ENCODE measurements around the gene GRAMD2B. TPM values are rescaled to one million over a fixed set of nuclear protein-coding genes. Genes with fewer than 3 reads are reported as not detected.

Gene GRAMD2B
- total and polyA plus RNA-seq, 3 donors from 2014 or later: 10.8 to 35.0 (median 23.5) TPM

GRCh38 chr5:126403876-126404275 is 19.3 kb upstream of the GRAMD2B start:
- Histone ChIP-seq H3K9me3 (no peaks in the 10 kb centered on the region), H3K27ac (no peak overlapping the region), H3K36me3 (ENCODE audit: low read depth, missing control alignments) (no peaks in the 10 kb centered on the region), H3K4me1 (no peaks in the 10 kb centered on the region), H3K27me3 (no peaks in the 10 kb centered on the region), H3K4me3 (no peak overlapping the region)
- TF ChIP-seq CTCF (IDR thresholded peaks at IDR 0.05): no peak
- no peak for TF ChIP-seq POLR2A (IDR thresholded peaks at IDR 0.05)
- intact Hi-C loops (cut with DNase I; ENCODE audit: low total_unique reads): no loop called here
- DNase-seq: no peak

- H3K27me3 ChIP-seq: no peaks in the 10 kb centered on the region
- H3K36me3 ChIP-seq (ENCODE audit: low read depth, missing control alignments): no peaks in the 10 kb centered on the region
- WGBS, 2 donors: 77 to 84% methylated on average over 2 of the region's 2 CpGs
- no peak for DNase-seq
- H3K4me1 ChIP-seq: peaks cover 11% of the 10 kb centered on the region
- H3K4me3 ChIP-seq: no peak overlapping the region
- intact Hi-C loops (cut with DNase I; ENCODE audit: low total_unique reads): no loop called here
- no peak overlapping the region for H3K27ac ChIP-seq
- TF ChIP-seq CTCF (IDR thresholded peaks at IDR 0.05) (no peak), POLR2A (IDR thresholded peaks at IDR 0.05) (no peak)
- no peaks in the 10 kb centered on the region for H3K9me3 ChIP-seq
Measured at GRCh38 chr5:126410623-126411022, 12.6 kb upstream of the GRAMD2B start.

- TF ChIP-seq POLR2A (IDR thresholded peaks at IDR 0.05): no peak
- no peak for TF ChIP-seq CTCF (IDR thresholded peaks at IDR 0.05)
- Histone ChIP-seq H3K4me3 (no peak overlapping the region), H3K36me3 (ENCODE audit: low read depth, missing control alignments) (no peaks in the 10 kb centered on the region), H3K27me3 (no peaks in the 10 kb centered on the region), H3K4me1 (peaks cover 11% of the 10 kb centered on the region), H3K9me3 (no peaks in the 10 kb centered on the region), H3K27ac (no peak overlapping the region)
- WGBS, 2 donors: 66 to 77% methylated on average over 3 of the region's 3 CpGs
- intact Hi-C loops (cut with DNase I; ENCODE audit: low total_unique reads): no loop called here
- no peak for DNase-seq
Measured at GRCh38 chr5:126413856-126414255, 9.4 kb upstream of the GRAMD2B start.

GRCh38 chr5:126414874-126415502 is 8.2 kb upstream of the GRAMD2B start:
- Histone ChIP-seq H3K9me3 (no peaks in the 10 kb centered on the region), H3K27me3 (no peaks in the 10 kb centered on the region), H3K4me3 (no peak overlapping the region), H3K36me3 (ENCODE audit: low read depth, missing control alignments) (no peaks in the 10 kb centered on the region), H3K27ac (peak overlapping the region; percentile 40 to 69), H3K4me1 (peaks cover 11% of the 10 kb centered on the region)
- 30 to 33% methylated on average over 1 of the region's 1 CpG for WGBS, 2 donors
- peak; percentile 65 for DNase-seq
- intact Hi-C loops (cut with DNase I; ENCODE audit: low total_unique reads): no loop called here
- TF ChIP-seq POLR2A (IDR thresholded peaks at IDR 0.05) (no peak), CTCF (IDR thresholded peaks at IDR 0.05) (no peak)

- Histone ChIP-seq H3K4me1 (peaks cover 11% of the 10 kb centered on the region), H3K27me3 (no peaks in the 10 kb centered on the region), H3K9me3 (no peaks in the 10 kb centered on the region), H3K4me3 (no peak overlapping the region), H3K36me3 (ENCODE audit: low read depth, missing control alignments) (no peaks in the 10 kb centered on the region), H3K27ac (peak overlapping the region in 1 of 2 donors; percentile 69)
- no peak for TF ChIP-seq POLR2A (IDR thresholded peaks at IDR 0.05)
- TF ChIP-seq CTCF (IDR thresholded peaks at IDR 0.05): no peak
- WGBS, 2 donors: 81 to 82% methylated on average over 4 of the region's 4 CpGs
- DNase-seq: no peak
- intact Hi-C loops (cut with DNase I; ENCODE audit: low total_unique reads): no loop called here
Measured at GRCh38 chr5:126415789-126416188, 7.4 kb upstream of the GRAMD2B start.
